ENCODE measurements around the gene ARHGEF7.
"Not testable (repeated sequence)": the region's sequence is repeated elsewhere in the genome, so short reads cannot be mapped to it uniquely, and the experiment has no call there.

Gene ARHGEF7

DNA sequence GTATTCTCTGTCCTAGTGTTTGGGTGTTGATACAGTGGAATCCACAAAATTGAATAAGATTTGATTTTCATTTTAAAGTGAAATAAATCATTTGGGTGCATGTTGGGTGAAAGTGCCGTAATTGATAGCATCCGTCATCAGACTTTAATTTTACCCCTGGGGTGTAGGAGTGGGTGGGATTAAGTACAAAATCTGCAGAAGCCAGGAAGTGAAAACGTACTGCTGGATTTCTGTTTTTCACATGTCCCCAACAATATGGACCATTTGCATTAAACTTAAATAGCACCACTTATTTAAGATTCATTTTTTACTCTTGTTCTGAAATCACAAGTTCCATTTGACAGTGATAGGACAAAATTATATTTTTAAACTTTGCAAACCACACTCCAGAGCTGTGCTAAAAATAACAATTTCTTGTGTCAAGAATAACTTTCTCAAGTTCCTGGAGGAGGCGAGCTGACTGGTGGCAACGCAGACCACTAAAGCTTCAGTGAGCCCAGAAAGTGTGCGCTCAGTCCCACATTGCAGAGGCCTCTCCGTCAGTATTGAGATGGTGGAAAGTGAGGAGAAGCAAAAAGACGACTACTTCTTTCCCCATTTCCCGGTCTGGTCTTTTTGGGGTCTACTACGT is 71.3 kb downstream of the ARHGEF7 start:
- TF ChIP-seq, protein P1, sequence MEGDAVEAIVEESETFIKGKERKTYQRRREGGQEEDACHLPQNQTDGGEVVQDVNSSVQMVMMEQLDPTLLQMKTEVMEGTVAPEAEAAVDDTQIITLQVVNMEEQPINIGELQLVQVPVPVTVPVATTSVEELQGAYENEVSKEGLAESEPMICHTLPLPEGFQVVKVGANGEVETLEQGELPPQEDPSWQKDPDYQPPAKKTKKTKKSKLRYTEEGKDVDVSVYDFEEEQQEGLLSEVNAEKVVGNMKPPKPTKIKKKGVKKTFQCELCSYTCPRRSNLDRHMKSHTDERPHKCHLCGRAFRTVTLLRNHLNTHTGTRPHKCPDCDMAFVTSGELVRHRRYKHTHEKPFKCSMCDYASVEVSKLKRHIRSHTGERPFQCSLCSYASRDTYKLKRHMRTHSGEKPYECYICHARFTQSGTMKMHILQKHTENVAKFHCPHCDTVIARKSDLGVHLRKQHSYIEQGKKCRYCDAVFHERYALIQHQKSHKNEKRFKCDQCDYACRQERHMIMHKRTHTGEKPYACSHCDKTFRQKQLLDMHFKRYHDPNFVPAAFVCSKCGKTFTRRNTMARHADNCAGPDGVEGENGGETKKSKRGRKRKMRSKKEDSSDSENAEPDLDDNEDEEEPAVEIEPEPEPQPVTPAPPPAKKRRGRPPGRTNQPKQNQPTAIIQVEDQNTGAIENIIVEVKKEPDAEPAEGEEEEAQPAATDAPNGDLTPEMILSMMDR (IDR thresholded peaks at IDR 0.05; ENCODE audit: low read depth, low read length) = no peak
- no peak for DNase-seq (ENCODE audit: extremely low read depth, low read depth)

DNA sequence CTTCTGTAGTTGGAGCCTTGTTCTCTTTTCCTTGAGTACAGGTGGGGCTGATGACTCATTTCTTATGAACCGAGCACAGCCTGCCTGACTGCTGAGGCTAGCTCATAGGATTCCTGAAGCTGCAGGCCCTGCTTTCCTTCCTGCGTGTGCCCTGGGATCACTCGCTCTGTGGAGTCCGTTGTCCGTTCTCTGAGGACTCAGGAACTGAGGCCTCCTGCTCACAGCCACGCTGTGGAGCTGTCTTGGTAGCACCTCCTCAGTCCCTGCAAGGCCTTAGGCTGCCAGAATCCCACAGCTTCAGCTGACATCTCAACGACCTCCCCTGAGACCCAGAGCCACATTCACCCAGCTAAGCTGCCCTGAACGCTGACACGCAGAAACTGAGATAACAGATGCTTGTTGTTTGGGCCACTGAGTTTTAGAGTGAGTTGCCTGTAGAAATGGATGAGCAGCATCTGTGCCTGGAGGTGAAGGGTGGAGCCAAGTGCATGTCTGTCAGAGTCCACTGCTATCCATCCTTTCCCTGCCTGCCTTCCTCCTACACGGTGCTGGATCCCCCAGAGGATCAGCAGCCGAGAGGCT is 72.9 kb downstream of the ARHGEF7 start:
- TF ChIP-seq, protein P1 (IDR thresholded peaks at IDR 0.05; ENCODE audit: low read depth, low read length) = no peak
- DNase-seq (ENCODE audit: extremely low read depth, low read depth) = no peak

- DNase-seq (ENCODE audit: extremely low read depth, low read depth) = not testable (repeated sequence)
Measured at GRCh38 chr13:111189064-111189505, 74.0 kb downstream of the ARHGEF7 start.

DNA sequence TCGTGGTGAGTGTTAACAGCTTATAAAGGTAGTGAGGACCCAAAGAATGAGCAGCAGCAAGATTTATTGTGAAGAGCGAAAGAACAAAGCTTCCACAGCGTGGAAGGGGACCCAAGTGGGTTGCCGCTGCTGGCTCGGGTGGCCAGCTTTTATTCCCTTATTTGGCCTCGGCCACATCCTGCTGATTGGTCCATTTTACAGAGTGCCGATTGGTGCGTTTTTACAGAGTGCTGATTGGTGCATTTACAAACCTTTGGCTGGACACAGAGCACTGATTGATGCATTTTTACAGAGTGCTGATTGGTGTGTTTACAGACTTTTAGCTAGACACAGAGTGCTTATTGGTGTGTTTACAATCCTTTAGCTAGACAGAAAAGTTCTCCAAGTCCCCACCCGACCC is 74.4 kb downstream of the ARHGEF7 start:
- DNase-seq (ENCODE audit: extremely low read depth, low read depth) = not testable (repeated sequence)

GRCh38 chr13:111193223-111193622 is 78.1 kb downstream of the ARHGEF7 start:
- not testable (repeated sequence) for DNase-seq (ENCODE audit: extremely low read depth, low read depth)

- not testable (repeated sequence) for DNase-seq (ENCODE audit: extremely low read depth, low read depth)
Measured at GRCh38 chr13:111194651-111195050, 79.5 kb downstream of the ARHGEF7 start.

DNA sequence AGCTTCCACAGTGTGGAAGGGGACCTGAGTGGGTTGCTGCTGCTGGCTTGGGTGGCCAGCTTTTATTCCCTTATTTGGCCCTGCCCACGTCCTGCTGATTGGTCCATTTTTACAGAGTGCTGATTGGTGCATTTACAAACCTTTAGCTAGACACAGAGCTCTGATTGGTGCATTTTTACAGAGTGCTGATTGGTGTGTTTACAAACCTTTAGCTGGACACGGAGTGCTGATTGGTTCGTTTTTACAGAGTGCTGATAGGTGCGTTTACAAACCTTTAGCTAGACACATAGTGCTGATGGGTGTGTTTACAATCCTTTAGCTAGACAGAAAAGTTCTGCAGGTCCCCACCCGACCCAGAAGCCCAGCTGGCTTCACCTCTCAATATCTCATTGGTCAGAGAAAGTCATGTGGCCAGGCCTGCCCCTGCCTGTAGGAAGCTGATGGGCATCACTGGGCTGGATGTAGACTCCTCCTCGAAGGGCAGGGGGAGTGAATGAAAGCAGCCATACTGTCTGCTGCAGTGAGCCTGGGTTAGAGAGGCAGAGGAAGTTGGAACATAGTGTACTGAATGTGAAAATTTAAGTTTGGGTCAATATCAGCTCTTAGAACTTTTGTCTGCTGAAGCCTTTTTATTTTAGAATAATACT is 83.7 kb downstream of the ARHGEF7 start:
- not testable (repeated sequence) for DNase-seq (ENCODE audit: extremely low read depth, low read depth)

- TF ChIP-seq, protein P1 (IDR thresholded peaks at IDR 0.05; ENCODE audit: low read depth, low read length) = no peak
- no peak for DNase-seq (ENCODE audit: extremely low read depth, low read depth)
Measured at GRCh38 chr13:111201304-111201940, 86.3 kb downstream of the ARHGEF7 start.

- TF ChIP-seq, protein P1 (IDR thresholded peaks at IDR 0.05; ENCODE audit: low read depth, low read length) = no peak
- DNase-seq (ENCODE audit: extremely low read depth, low read depth) = no peak
Measured at GRCh38 chr13:111202156-111202621, 87.1 kb downstream of the ARHGEF7 start.

- TF ChIP-seq, protein P1 (IDR thresholded peaks at IDR 0.05; ENCODE audit: low read depth, low read length) = no peak
- no peak for DNase-seq (ENCODE audit: extremely low read depth, low read depth)
Measured at GRCh38 chr13:111202745-111203144, 87.6 kb downstream of the ARHGEF7 start.

All from AG09319 (cell line).